Measurements from ENCODE around the gene C1QTNF2.

Gene C1QTNF2

DNA sequence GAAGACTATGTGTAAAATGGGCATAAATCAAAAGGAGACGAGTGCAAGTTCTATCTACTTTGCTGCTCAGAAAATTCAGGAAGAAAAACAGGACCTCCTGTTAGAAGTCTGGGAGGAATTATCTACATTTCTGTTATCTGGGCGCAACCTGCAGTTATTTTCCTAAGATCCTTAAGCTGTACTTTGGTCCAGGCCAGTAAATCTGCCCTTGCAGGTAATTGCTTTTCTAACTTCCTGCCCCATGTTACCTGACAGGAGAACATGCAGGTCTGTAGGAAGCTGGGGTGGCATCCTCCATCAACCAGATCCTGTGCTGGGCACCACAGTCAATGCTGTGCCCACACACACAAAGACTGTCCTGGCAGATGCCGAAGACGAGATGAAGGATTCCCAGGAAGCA is 63.7 kb downstream of the C1QTNF2 start:
- Mint-ChIP-seq H3K27me3 (peaks cover 20% of the 10 kb centered on the region), H3K27ac (no peak overlapping the region), H3K36me3 (no peaks in the 10 kb centered on the region), H3K4me3 (no peak overlapping the region), H3K9me3 (no peaks in the 10 kb centered on the region), H3K4me1 (peaks cover 7% of the 10 kb centered on the region)

DNA sequence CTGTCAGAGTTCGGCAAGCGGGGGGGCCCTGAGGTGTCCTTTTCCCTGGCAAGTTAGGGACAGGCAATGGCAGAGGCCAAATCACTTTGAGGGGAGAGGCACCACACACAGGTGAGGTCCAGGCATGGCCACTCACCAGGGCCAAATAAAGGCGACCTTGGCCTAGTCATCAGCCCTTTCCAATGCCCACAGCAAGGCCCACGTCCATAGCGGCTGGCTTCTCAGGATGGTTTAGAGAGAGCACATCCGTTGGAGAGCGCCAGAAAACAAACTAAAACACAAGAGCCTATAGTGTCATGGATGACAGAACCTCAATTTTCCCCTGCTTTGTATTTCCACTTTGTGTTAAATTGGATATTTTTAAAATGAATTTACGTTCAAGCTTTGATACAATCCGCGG is 65.1 kb downstream of the C1QTNF2 start:
- Mint-ChIP-seq H3K9me3 (no peaks in the 10 kb centered on the region), H3K36me3 (no peaks in the 10 kb centered on the region), H3K4me1 (no peaks in the 10 kb centered on the region), H3K27me3 (peaks cover 11% of the 10 kb centered on the region), H3K27ac (no peak overlapping the region), H3K4me3 (no peak overlapping the region)

GRCh38 chr5:160303690-160304089 is 66.7 kb downstream of the C1QTNF2 start:
- Mint-ChIP-seq H3K4me3 (no peak overlapping the region), H3K9me3 (no peaks in the 10 kb centered on the region), H3K4me1 (no peaks in the 10 kb centered on the region), H3K27me3 (peaks cover 4% of the 10 kb centered on the region), H3K27ac (no peak overlapping the region), H3K36me3 (no peaks in the 10 kb centered on the region)

DNA sequence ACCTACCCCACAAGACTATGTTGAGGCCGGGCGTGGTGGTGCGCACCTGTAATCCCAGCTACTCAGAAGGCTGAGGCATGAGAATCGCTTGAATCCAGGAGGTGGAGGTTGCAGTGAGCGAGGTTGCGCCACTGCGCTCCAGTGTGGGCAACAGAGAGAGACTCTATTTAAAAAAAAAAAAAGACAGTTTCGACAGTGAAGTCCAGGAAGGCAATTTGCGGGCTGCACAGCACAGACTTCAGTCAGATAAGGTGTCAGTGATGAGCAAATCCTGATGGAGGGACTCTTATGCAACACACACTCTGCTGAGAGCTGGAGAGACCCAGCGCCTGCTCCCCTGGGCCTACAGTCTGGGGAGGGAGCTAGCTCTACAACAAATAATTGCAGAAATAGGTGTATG is 72.2 kb downstream of the C1QTNF2 start:
- Mint-ChIP-seq H3K27ac (no peak overlapping the region), H3K27me3 (peaks cover 2% of the 10 kb centered on the region), H3K36me3 (no peaks in the 10 kb centered on the region), H3K4me3 (no peak overlapping the region), H3K4me1 (no peaks in the 10 kb centered on the region), H3K9me3 (no peaks in the 10 kb centered on the region)

- no peak overlapping the region for H3K27ac Mint-ChIP-seq
- no peak overlapping the region for H3K4me3 Mint-ChIP-seq
- H3K4me1 Mint-ChIP-seq: no peaks in the 10 kb centered on the region
- H3K27me3 Mint-ChIP-seq: peaks cover under 1% of the 10 kb centered on the region
- H3K36me3 Mint-ChIP-seq: no peaks in the 10 kb centered on the region
- H3K9me3 Mint-ChIP-seq: no peaks in the 10 kb centered on the region
Observed at GRCh38 chr5:160297776-160298175, 72.7 kb downstream of the C1QTNF2 start.
